HCT116 (cell line): Measurements from ENCODE around the gene SNAP91. TPM values are rescaled to one million over a fixed set of nuclear protein-coding genes. Genes with fewer than 3 reads are reported as not detected.

Experiments used
- total RNA-seq: library from RNA; stranded (reverse); gene quantifications from one replicate; pipeline ENCODE4 v1.2.1, GENCODE V29; 2021; ENCODE audit not compliant: unreplicated experiment

The SNAP91 gene
- total RNA-seq, 1 experiment from 2014 or later, result not detected

Other genes with a start within 250 kb of the SNAP91 start
- 0.37 TPM for gene PRSS35, start 196.6 kb downstream of the SNAP91 start, total RNA-seq
- not detected for gene RIPPLY2, start 144.3 kb upstream of the SNAP91 start, total RNA-seq
- gene CYB5R4, start 150.6 kb upstream of the SNAP91 start, total RNA-seq, result 24.0 TPM